NT2/D1 (cell line): Measurements from ENCODE around the gene NTS.

Experiments used
- SUZ12 ChIP-seq: IDR thresholded peaks from 2 replicates; pipeline ENCODE4 v1.6.1; 2011; ENCODE audit not compliant: insufficient read length, insufficient read depth; ENCODE audit errors: extremely low read depth
- YY1 ChIP-seq: IDR thresholded peaks from 2 replicates; pipeline ENCODE4 v1.6.1; 2011; ENCODE audit not compliant: insufficient read length, insufficient read depth
- ZNF274 ChIP-seq: IDR thresholded peaks from 2 replicates; pipeline ENCODE4 v1.6.1; 2011; ENCODE audit warnings: mild to moderate bottlenecking, low read depth, low read length

- TF ChIP-seq YY1: no peak
- no peak for TF ChIP-seq SUZ12
- TF ChIP-seq ZNF274: no peak
These were observed 48.3 kb upstream of the NTS start for GRCh38 chr12:85825746-85826145.
